DMS53 treated with DMSO at 0.1 percent for 48 hours (cell line): ENCODE measurements around the gene SDF2L1.
"Not testable (repeated sequence)": the region's sequence is repeated elsewhere in the genome, so short reads cannot be mapped to it uniquely, and the experiment has no call there.

Source experiments
- DNase-seq: peaks from one replicate; lab custom pipeline; 2025; ENCODE audit not compliant: unreplicated experiment; lab: John Stamatoyannopoulos, UW

The SDF2L1 gene

DNA sequence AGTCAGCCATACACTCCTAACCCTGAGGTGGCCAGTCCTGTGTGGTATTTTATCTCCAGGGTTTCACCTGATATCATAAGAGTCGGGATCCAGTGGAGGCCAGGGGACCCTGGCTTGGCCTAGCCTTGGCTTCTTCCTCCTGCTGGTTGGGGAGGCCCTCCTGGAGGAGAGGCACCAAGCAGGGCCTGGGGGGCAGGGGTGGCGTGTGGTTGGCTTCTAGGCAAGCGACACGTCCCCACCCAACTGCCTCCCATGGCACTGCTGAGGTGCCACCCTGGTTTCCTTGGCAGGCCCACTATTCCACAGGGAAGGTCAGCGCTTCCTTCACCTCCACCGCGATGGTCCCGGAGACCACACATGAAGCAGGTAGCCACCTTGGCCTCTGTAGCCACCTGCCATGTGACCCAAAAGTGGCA lies 44.1 kb downstream of the SDF2L1 start:
- no peak for DNase-seq

DNA sequence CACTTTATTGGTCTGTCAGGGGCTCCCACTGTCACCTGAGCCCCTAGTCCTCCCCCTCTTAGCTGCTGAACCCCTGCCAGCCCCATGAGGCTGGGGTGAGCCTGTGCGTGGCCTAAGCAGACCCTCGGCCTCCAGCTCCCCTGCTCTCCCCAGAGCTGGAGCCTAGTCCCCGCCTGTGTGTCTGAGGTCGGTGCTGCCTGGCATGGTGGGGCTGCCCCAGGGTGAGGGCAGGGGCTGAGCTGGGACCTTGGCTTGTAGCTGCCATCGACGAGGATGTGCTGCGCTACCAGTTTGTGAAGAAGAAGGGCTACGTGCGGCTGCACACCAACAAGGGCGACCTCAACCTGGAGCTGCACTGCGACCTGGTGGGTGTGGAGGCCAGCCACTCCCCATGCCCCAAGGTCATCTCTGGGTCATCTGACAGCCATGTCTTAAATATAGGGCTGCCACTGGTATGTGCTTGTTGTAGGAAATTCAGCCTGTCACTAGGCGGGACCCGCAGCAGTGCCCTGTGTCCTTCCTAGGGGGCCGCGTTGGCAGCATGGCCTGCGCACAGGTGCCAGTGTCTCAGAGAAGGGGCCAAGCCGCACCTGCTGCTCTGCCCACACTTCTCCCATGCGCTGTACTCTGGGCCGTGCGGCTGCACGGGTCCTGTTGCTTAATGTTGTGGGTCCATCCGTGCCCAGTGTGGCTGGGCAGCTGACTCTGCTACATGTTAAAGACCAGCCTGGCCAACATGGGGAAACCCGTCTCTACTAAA lies 44.7 kb downstream of the SDF2L1 start:
- no peak for DNase-seq

DNA sequence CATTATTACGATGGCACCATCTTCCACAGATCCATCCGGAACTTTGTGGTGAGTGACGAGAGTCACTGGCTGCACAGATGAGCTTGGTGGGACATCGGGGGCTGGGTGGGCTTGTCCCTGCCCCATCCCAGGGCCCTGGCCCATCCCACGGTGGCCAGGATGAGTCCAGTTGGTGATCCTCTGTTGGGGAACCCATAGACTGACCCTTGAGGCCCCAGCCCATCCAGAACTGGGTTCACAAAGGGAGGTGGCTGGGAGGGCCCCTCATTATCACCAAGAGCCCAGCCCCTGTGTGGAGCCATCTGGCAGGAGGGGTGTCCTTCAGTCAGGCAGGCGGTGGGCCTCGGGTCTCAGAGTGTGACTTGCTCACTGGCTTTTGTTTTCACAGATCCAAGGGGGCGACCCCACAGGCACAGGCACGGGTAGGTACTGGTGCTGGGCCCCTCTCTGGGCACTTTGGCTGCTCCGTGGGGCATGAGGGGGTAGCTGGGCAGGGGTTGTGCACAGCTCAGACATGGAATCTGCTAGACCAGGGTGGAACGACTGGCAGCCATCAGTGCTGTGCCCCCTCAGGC lies 45.7 kb downstream of the SDF2L1 start:
- DNase-seq: no peak

DNA sequence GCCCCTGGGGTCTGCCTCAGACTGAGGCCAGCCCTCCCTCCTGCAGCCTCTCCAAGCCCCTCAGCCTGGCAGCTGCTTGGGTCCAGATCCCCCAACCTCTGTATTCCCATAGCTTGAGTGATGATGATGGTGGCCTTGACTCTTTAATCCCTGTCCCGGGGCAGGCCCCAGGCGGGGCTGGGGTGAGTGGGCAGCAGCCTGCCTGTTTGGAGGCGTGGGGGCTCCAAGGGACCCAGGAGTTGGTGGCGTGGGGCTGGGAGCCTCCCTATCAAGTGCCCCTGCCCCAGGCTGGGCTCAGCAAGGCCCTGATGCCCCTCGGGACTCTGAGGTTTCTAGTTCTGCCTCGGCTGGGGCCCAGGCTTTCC lies 46.2 kb downstream of the SDF2L1 start:
- DNase-seq: no peak

DNA sequence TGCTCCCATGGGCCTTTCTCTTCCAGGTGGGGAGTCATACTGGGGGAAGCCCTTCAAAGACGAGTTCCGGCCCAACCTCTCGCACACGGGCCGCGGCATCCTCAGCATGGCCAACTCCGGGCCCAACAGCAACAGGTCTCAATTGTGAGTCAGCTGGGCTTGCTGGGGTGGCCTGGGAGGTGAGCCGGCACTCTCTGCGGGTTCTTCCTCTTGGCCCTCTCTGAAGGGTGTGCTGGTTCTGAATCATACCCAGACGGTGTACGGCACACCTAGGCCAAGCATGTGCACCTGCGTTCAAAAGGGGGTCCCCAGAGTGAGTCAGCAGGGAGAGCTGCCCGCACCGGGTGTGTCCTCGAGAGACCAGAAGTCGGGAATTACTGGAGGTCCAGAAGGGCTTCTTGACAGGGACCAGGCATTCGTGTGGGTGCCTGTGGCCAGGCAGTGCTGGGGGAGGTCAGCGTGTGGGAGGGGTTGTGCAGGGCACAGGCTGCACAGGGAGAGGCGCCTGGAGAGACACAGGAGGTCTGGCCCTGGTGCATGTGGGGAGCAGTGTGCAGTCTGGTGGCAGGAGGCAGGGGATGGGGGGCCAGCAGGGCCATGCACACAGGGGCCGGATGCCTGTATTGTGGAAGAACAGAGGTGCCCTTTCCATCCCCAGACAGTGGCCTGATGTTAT lies 46.7 kb downstream of the SDF2L1 start:
- no peak for DNase-seq

DNA sequence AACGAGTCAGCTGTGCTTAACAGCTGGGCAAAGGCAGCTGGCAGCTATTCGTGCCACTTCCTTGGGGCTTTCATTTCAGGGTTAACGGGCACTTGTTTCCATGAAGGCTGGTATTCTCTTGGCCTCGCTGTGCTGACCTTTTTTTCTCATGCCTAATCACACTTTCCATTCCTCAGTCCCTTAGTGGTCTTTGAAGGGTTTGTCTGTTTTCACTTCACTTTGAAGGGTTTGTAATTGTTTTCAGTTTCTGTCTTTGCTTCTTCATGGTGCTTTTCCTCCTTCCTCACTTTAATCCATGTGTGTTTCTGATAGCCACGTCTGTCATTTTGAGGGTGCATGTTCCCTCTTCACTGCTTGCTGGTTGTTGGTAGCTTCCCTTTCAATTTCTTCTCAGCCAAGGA lies 48.3 kb downstream of the SDF2L1 start:
- no peak for DNase-seq

DNA sequence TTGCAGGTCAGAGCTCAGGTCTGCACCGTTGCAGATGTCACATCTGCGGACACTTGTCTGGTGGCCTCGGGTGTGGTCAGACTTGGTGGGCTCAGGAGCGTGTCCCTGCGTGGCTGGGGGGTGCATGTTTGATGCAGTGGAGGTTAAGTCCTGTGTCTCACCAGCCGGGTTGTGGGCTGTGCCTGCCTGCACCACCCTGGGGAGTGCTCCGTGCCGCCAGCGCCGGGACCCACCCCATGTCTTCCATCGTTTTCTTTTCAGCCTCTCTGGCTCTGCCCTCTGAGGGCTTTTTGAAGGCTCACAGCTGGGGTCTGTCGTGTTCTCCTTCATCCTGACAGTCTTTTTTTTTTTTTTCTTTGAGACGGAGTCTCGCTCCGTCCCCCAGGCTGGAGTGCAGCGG lies 49.7 kb downstream of the SDF2L1 start:
- no peak for DNase-seq

DNA sequence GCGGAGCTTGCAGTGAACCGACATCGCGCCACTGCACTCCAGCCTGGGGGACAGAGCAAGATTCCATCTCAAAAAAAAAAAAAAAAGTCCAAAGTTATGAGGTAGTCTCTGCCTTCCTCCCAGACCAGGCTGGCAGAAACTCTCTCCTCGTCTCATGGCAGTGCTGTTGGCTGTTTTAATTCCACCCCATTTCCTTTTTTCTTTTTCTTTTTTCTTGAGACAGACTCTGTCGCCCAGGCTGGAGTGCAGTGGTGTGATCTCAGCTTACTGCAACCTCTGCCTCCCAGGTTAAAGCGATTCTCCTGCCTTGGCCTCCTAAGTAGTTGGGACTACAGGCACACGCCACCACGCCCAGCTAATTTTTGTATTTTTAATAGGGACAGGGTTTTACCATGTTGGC lies 50.8 kb downstream of the SDF2L1 start:
- not testable (repeated sequence) for DNase-seq

DNA sequence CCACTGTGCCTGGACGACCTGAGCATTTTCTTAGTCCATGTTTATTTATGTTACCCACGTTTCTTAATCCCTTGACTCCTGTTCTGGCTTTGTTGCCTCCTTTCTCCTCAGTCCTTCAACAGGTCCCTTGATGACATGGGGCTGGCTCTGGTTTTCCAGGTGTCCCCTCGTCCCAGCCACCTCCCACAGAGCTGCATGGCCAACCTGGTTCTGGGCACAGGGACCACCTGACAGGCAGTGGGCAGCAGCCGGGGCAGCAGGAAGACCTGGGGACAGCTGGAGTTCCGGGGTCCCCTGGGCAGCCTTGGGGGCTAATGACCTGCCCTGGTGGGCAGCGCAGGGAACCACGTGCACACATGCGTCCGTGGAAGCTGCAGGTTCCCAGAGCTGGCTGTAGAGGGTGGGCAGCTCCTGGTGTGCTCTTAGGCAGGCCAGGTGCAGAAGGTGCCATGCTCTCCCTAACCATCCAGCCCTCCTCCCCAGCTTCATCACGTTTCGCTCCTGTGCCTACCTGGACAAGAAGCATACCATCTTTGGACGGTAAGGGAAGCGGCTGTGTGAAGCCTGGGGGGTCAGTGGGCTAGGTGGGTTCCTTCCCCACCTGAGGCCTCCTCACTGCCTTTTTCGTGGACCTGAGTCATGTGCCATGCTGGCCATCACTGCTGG lies 51.4 kb downstream of the SDF2L1 start:
- DNase-seq: no peak
